IMR-90 (cell line): ENCODE measurements around the gene LTBP1.

Source experiments
- CEBPB ChIP-seq: IDR thresholded peaks from 2 replicates; pipeline ENCODE4 v1.6.1; 2012; ENCODE audit warnings: low read depth, low read length, improper control_type of control experiment
- CTCF ChIP-seq: conservative IDR thresholded peaks from 2 replicates; pipeline ENCODE4 v1.5.1; 2012; ENCODE audit warnings: mild to moderate bottlenecking, low read depth, low read length, improper control_type of control experiment
- ELK1 ChIP-seq: fragments of 150-350 bp; IDR thresholded peaks from 2 replicates; pipeline ENCODE4 v1.6.1; 2016; ENCODE audit warnings: low read depth, mild to moderate bottlenecking, low read length, moderate library complexity, borderline replicate concordance
- FOS ChIP-seq: fragments of 150-350 bp; IDR thresholded peaks from 2 replicates; pipeline ENCODE4 v1.6.1; 2016; ENCODE audit warnings: low read depth, low read length
- MAZ ChIP-seq: IDR thresholded peaks from 2 replicates; pipeline ENCODE4 v1.6.1; 2012; ENCODE audit warnings: low read depth, mild to moderate bottlenecking, low read length, improper control_type of control experiment, moderate library complexity, borderline replicate concordance
- MXI1 ChIP-seq: IDR thresholded peaks from 2 replicates; pipeline ENCODE4 v1.6.1; 2012; ENCODE audit warnings: low read depth, mild to moderate bottlenecking, low read length, moderate library complexity, borderline replicate concordance
- NFE2L2 ChIP-seq: fragments of 150-350 bp; IDR thresholded peaks from 2 replicates; pipeline ENCODE4 v1.6.1; 2016; ENCODE audit warnings: low read depth, mild to moderate bottlenecking, low read length
- POLR2A ChIP-seq: IDR thresholded peaks from 2 replicates; pipeline ENCODE4 v1.6.1; 2012; ENCODE audit warnings: mild to moderate bottlenecking, low read depth, low read length
- RAD21 ChIP-seq: IDR thresholded peaks from 2 replicates; pipeline ENCODE4 v1.6.1; 2012; ENCODE audit warnings: low read length, improper control_type of control experiment
- RFX5 ChIP-seq: IDR thresholded peaks from 2 replicates; pipeline ENCODE4 v1.8.0; 2012; ENCODE audit warnings: low read depth, mild to moderate bottlenecking, low read length, moderate library complexity
- SMC3 ChIP-seq: fragments of 150-350 bp; IDR thresholded peaks from 2 replicates; pipeline ENCODE4 v1.6.1; 2016; ENCODE audit warnings: low read depth, mild to moderate bottlenecking, antibody characterized with exemption, low read length, moderate library complexity
- USF2 ChIP-seq: fragments of 150-350 bp; IDR thresholded peaks from 2 replicates; pipeline ENCODE4 v1.6.1; 2017; ENCODE audit warnings: mild to moderate bottlenecking, antibody characterized with exemption, low read length, low read depth

- TF ChIP-seq CTCF (no peak), POLR2A (no peak), SMC3 (no peak), CEBPB (no peak), RAD21 (no peak), RFX5 (no peak), MAZ (no peak), NFE2L2 (no peak), ELK1 (no peak), USF2 (no peak), FOS (no peak), MXI1 (no peak)
Observed at GRCh38 chr2:33209976-33210375, 263.2 kb downstream of the LTBP1 start.
